Immature natural killer cell (primary cell): ENCODE data around the gene TFAM. TPM values are rescaled to one million over a fixed set of nuclear protein-coding genes. Genes with fewer than 3 reads are reported as not detected.

Experiments
- DNase-seq, 3 donors: peaks; one replicate each; pipeline ENCODE4 v3.0.0; 2022; ENCODE audit warnings: mixed read lengths in 1 of 3
- H3K27ac Mint-ChIP-seq, 6 donors: one replicate each; pipeline ENCODE4 v1.8.0; 2020; ENCODE audit warnings: mixed read lengths in 6 of 6, mild to moderate bottlenecking in 5 of 6, inconsistent platforms in 4 of 6, moderate library complexity in 3 of 6
- H3K27me3 Mint-ChIP-seq, 3 donors: one replicate each; pipeline ENCODE4 v1.8.0; 2020 to 2021; ENCODE audit warnings: low read depth in 3 of 3, mild to moderate bottlenecking in 3 of 3, mixed read lengths in 3 of 3, moderate library complexity in 3 of 3, inconsistent platforms in 1 of 3
- H3K36me3 Mint-ChIP-seq, 3 donors: one replicate each; pipeline ENCODE4 v1.8.0; 2020; ENCODE audit warnings: mixed read lengths in 3 of 3, inconsistent platforms in 2 of 3, mild to moderate bottlenecking in 2 of 3
- H3K4me1 Mint-ChIP-seq, 2 donors: one replicate each; pipeline ENCODE4 v1.8.0; 2020; ENCODE audit warnings: inconsistent platforms in 2 of 2, mild to moderate bottlenecking in 2 of 2, mixed read lengths in 2 of 2, moderate library complexity in 1 of 2
- H3K4me3 Mint-ChIP-seq, 5 donors: one replicate each; pipeline ENCODE4 v1.8.0; 2020; ENCODE audit warnings: mild to moderate bottlenecking in 5 of 5, mixed read lengths in 5 of 5, inconsistent platforms in 3 of 5, moderate library complexity in 3 of 5
- H3K9me3 Mint-ChIP-seq, 6 donors: one replicate each; pipeline ENCODE4 v1.8.0; 2020; ENCODE audit warnings: mild to moderate bottlenecking in 6 of 6, mixed read lengths in 6 of 6, inconsistent platforms in 4 of 6, moderate library complexity in 3 of 6
- polyA plus RNA-seq, 3 donors: library from polyadenylated mRNA; unstranded; fragments of 300-500 nt; fragmentation: Illumina TruSeq; gene quantifications; one replicate each; pipeline ENCODE4 v1.2.3, GENCODE V29; 2021

The TFAM gene
- polyA plus RNA-seq, 3 donors from 2014 or later: 27.8 to 49.7 (median 44.8) TPM

- Mint-ChIP-seq H3K27me3 (peaks cover 0 to 1% (median 0%) of the 10 kb centered on the region in 3 donors), H3K36me3 (peaks cover 3 to 11% (median 4%) of the 10 kb centered on the region in 3 donors), H3K4me3 (no peak overlapping the region), H3K4me1 (peaks cover 22 to 23% of the 10 kb centered on the region in 2 donors), H3K9me3 (no peaks in the 10 kb centered on the region), H3K27ac (no peak overlapping the region)
- DNase-seq: no peak
Measured at GRCh38 chr10:58358947-58359346, 26.3 kb upstream of the TFAM start.

GRCh38 chr10:58359541-58359940 is 25.7 kb upstream of the TFAM start:
- no peak overlapping the region for H3K4me3 Mint-ChIP-seq
- no peaks in the 10 kb centered on the region for H3K9me3 Mint-ChIP-seq
- DNase-seq: no peak
- H3K4me1 Mint-ChIP-seq: peaks cover 19 to 23% of the 10 kb centered on the region in 2 donors
- peaks cover 0 to 1% (median 0%) of the 10 kb centered on the region in 3 donors for H3K27me3 Mint-ChIP-seq
- H3K36me3 Mint-ChIP-seq: peaks cover 8 to 13% (median 9%) of the 10 kb centered on the region in 3 donors
- peak overlapping the region in 2 of 6 donors; percentile 2 to 4 for H3K27ac Mint-ChIP-seq

GRCh38 chr10:58360412-58361004 is 24.7 kb upstream of the TFAM start:
- Mint-ChIP-seq H3K4me1 (peaks cover 13 to 20% of the 10 kb centered on the region in 2 donors), H3K36me3 (peaks cover 8 to 19% (median 9%) of the 10 kb centered on the region in 3 donors), H3K9me3 (no peaks in the 10 kb centered on the region), H3K27me3 (peaks cover 0 to 1% (median 0%) of the 10 kb centered on the region in 3 donors), H3K4me3 (no peak overlapping the region), H3K27ac (no peak overlapping the region)
- no peak for DNase-seq

GRCh38 chr10:58361353-58361752 is 23.9 kb upstream of the TFAM start:
- DNase-seq: no peak
- no peaks in the 10 kb centered on the region for H3K9me3 Mint-ChIP-seq
- peak overlapping the region in 1 of 6 donors; percentile 9 for H3K27ac Mint-ChIP-seq

GRCh38 chr10:58362027-58362789 is 23.0 kb upstream of the TFAM start:
- Mint-ChIP-seq H3K27me3 (peaks cover 0 to 1% (median 0%) of the 10 kb centered on the region in 3 donors), H3K27ac (no peak overlapping the region), H3K36me3 (peaks cover 8 to 19% (median 9%) of the 10 kb centered on the region in 3 donors), H3K4me3 (no peak overlapping the region), H3K4me1 (peaks cover 13 to 20% of the 10 kb centered on the region in 2 donors), H3K9me3 (no peaks in the 10 kb centered on the region)
- no peak for DNase-seq

More at GRCh38 chr10:58361353-58361752, 23.9 kb upstream of the TFAM start:
- Mint-ChIP-seq H3K27me3 (peaks cover 0 to 1% (median 0%) of the 10 kb centered on the region in 3 donors), H3K4me3 (no peak overlapping the region), H3K36me3 (peaks cover 8 to 19% (median 9%) of the 10 kb centered on the region in 3 donors), H3K4me1 (peaks cover 13 to 20% of the 10 kb centered on the region in 2 donors)

GRCh38 chr10:58367069-58367468 is 18.1 kb upstream of the TFAM start:
- H3K27ac Mint-ChIP-seq: no peak overlapping the region
- peaks cover 9 to 14% (median 11%) of the 10 kb centered on the region in 3 donors for H3K36me3 Mint-ChIP-seq
- DNase-seq: no peak
- no peak overlapping the region for H3K4me3 Mint-ChIP-seq
- H3K9me3 Mint-ChIP-seq: no peaks in the 10 kb centered on the region
- H3K27me3 Mint-ChIP-seq: no peaks in the 10 kb centered on the region
- no peaks in the 10 kb centered on the region for H3K4me1 Mint-ChIP-seq

- Mint-ChIP-seq H3K36me3 (peaks cover 0 to 3% (median 0%) of the 10 kb centered on the region in 3 donors), H3K9me3 (no peaks in the 10 kb centered on the region), H3K4me3 (no peak overlapping the region), H3K27me3 (no peaks in the 10 kb centered on the region), H3K27ac (no peak overlapping the region), H3K4me1 (no peaks in the 10 kb centered on the region)
- no peak for DNase-seq
Measured at GRCh38 chr10:58371473-58371872, 13.7 kb upstream of the TFAM start.

GRCh38 chr10:58372607-58373441 is 12.4 kb upstream of the TFAM start:
- H3K4me1 Mint-ChIP-seq: no peaks in the 10 kb centered on the region
- H3K36me3 Mint-ChIP-seq: peaks cover 0 to 3% (median 0%) of the 10 kb centered on the region in 3 donors
- no peak for DNase-seq
- no peaks in the 10 kb centered on the region for H3K27me3 Mint-ChIP-seq
- no peak overlapping the region for H3K27ac Mint-ChIP-seq
- H3K9me3 Mint-ChIP-seq: no peaks in the 10 kb centered on the region
- no peak overlapping the region for H3K4me3 Mint-ChIP-seq

- Mint-ChIP-seq H3K27me3 (no peaks in the 10 kb centered on the region), H3K27ac (no peak overlapping the region)
Measured at GRCh38 chr10:58373442-58373827, 11.8 kb upstream of the TFAM start.

GRCh38 chr10:58382489-58382995 is 2.7 kb upstream of the TFAM start:
- Mint-ChIP-seq H3K27ac (no peak overlapping the region), H3K4me1 (peaks cover 36 to 55% of the 10 kb centered on the region in 2 donors), H3K36me3 (peaks cover 0 to 3% (median 0%) of the 10 kb centered on the region in 3 donors), H3K27me3 (peaks cover 7 to 12% (median 11%) of the 10 kb centered on the region in 3 donors), H3K9me3 (no peaks in the 10 kb centered on the region), H3K4me3 (no peak overlapping the region)
- no peak for DNase-seq

More at GRCh38 chr10:58373442-58373827, 11.8 kb upstream of the TFAM start:
- Mint-ChIP-seq H3K4me3 (no peak overlapping the region), H3K9me3 (no peaks in the 10 kb centered on the region), H3K4me1 (peaks cover 0 to 1% of the 10 kb centered on the region in 2 donors), H3K36me3 (peaks cover 0 to 3% (median 0%) of the 10 kb centered on the region in 3 donors)
- DNase-seq: no peak

GRCh38 chr10:58384095-58384494 is 1.1 kb upstream of the TFAM start:
- peak overlapping the region; percentile 36 to 95 (median 88) for H3K27ac Mint-ChIP-seq
- H3K9me3 Mint-ChIP-seq: no peaks in the 10 kb centered on the region
- H3K4me3 Mint-ChIP-seq: peak overlapping the region; percentile 93 to 99 (median 99)
- H3K27me3 Mint-ChIP-seq: peaks cover 7 to 12% (median 11%) of the 10 kb centered on the region in 3 donors
- DNase-seq: peak; percentile 17 to 36 (median 20)
- H3K4me1 Mint-ChIP-seq: peaks cover 38 to 59% of the 10 kb centered on the region in 2 donors
- peaks cover 0 to 9% (median 7%) of the 10 kb centered on the region in 3 donors for H3K36me3 Mint-ChIP-seq

GRCh38 chr10:58384544-58384998 is 639 bp upstream of the TFAM start:
- H3K4me1 Mint-ChIP-seq: peaks cover 38 to 61% of the 10 kb centered on the region in 2 donors
- H3K4me3 Mint-ChIP-seq: peak overlapping the region; percentile 93 to 99 (median 99)
- DNase-seq: no peak
- no peaks in the 10 kb centered on the region for H3K9me3 Mint-ChIP-seq
- H3K36me3 Mint-ChIP-seq: peaks cover 4 to 11% (median 7%) of the 10 kb centered on the region in 3 donors
- peak overlapping the region; percentile 84 to 95 (median 90) for H3K27ac Mint-ChIP-seq
- H3K27me3 Mint-ChIP-seq: peaks cover 7 to 12% (median 11%) of the 10 kb centered on the region in 3 donors

GRCh38 chr10:58385784-58386112 is 538 bp downstream of the TFAM start:
- peak overlapping the region; percentile 93 to 99 (median 99) for H3K4me3 Mint-ChIP-seq
- H3K4me1 Mint-ChIP-seq: peaks cover 42 to 70% of the 10 kb centered on the region in 2 donors
- no peak for DNase-seq
- H3K27me3 Mint-ChIP-seq: peaks cover 7 to 12% (median 11%) of the 10 kb centered on the region in 3 donors
- H3K27ac Mint-ChIP-seq: peak overlapping the region; percentile 89 to 97 (median 94)
- H3K36me3 Mint-ChIP-seq: peaks cover 5 to 20% (median 7%) of the 10 kb centered on the region in 3 donors
- H3K9me3 Mint-ChIP-seq: no peaks in the 10 kb centered on the region
